Neural cell (in vitro differentiated cells): ENCODE results near the gene ZC3H12A. TPM values are rescaled to one million over a fixed set of nuclear protein-coding genes. Genes with fewer than 3 reads are reported as not detected.

Experiments used
- H2AFZ ChIP-seq: fragments of 200-600, 300-800 bp; sonication (generic), shearing (Covaris generic); 2 replicates; pipeline ENCODE4 v1.6.0; 2014; ENCODE audit warnings: low read depth, mild to moderate bottlenecking, antibody characterized with exemption, low read length, moderate library complexity
- H3F3A ChIP-seq: fragments of 200-600 bp; shearing (Covaris generic); 2 replicates; pipeline ENCODE4 v1.6.1; 2016; ENCODE audit warnings: mild to moderate bottlenecking, moderate library complexity, mixed read lengths, antibody characterized with exemption, low read length; ENCODE audit not compliant: insufficient read depth, poor library complexity, severe bottlenecking
- H3K27ac ChIP-seq: fragments of 200-600, 300-800 bp; sonication (generic), shearing (Covaris generic); 2 replicates; pipeline ENCODE4 v1.5.1; 2014; ENCODE audit warnings: mild to moderate bottlenecking, low read length, moderate library complexity
- H3K27me3 ChIP-seq: fragments of 300-800, 200-600 bp; sonication (generic), shearing (Covaris generic); 2 replicates; pipeline ENCODE4 v1.6.0; 2014; ENCODE audit warnings: mild to moderate bottlenecking, low read depth, low read length, moderate library complexity; ENCODE audit not compliant: insufficient read depth
- H3K36me3 ChIP-seq: fragments of 300-800, 200-600 bp; sonication (generic), shearing (Covaris generic); 2 replicates; pipeline ENCODE4 v1.5.1; 2014; ENCODE audit warnings: mild to moderate bottlenecking, antibody characterized with exemption, low read length, moderate library complexity; ENCODE audit not compliant: insufficient read depth
- H3K4me2 ChIP-seq: fragments of 300-800, 200-600 bp; sonication (generic), shearing (Covaris generic); 2 replicates; pipeline ENCODE4 v1.6.0; 2014; ENCODE audit warnings: mild to moderate bottlenecking, low read length
- H3K4me3 ChIP-seq: fragments of 300-800, 200-600 bp; sonication (generic), shearing (Covaris generic); 2 replicates; pipeline ENCODE4 v1.5.1; 2014; ENCODE audit warnings: mild to moderate bottlenecking, low read length, moderate library complexity
- H3K79me2 ChIP-seq: fragments of 200-600 bp; shearing (Covaris generic); replicated peaks from 2 replicates; pipeline ENCODE4 v1.6.0; 2014; ENCODE audit warnings: mild to moderate bottlenecking, low read length, moderate library complexity; ENCODE audit not compliant: insufficient read depth
- H3K9ac ChIP-seq: fragments of 300-800, 200-600 bp; sonication (generic), shearing (Covaris generic); 2 replicates; pipeline ENCODE4 v1.6.1; 2016; ENCODE audit warnings: mild to moderate bottlenecking, low read length, mixed read lengths
- H3K9me2 ChIP-seq: fragments of 200-600 bp; shearing (Covaris generic); 2 replicates; pipeline ENCODE4 v1.6.1; 2016; ENCODE audit warnings: mild to moderate bottlenecking, low read length, mixed read lengths; ENCODE audit not compliant: insufficient read depth
- H3K9me3 ChIP-seq: fragments of 200-600, 300-800 bp; sonication (generic), shearing (Covaris generic); 2 replicates; pipeline ENCODE4 v1.6.1; 2016; ENCODE audit warnings: mild to moderate bottlenecking, mixed run types, low read length, moderate library complexity, mixed read lengths
- H4K20me1 ChIP-seq: fragments of 200-600 bp; shearing (Covaris generic); 2 replicates; pipeline ENCODE4 v1.6.1; 2016; ENCODE audit warnings: mild to moderate bottlenecking, mixed run types; ENCODE audit not compliant: insufficient read depth
- EP300 ChIP-seq: fragments of 450-650 bp; conservative IDR thresholded peaks from 2 replicates; pipeline ENCODE4 v1.6.1; 2014; ENCODE audit warnings: antibody characterized with exemption, mild to moderate bottlenecking, moderate library complexity; ENCODE audit not compliant: poor library complexity, severe bottlenecking
- EZH2 ChIP-seq: fragments of 200-600, 300-800 bp; shearing (Covaris generic), sonication (generic); IDR thresholded peaks from 2 replicates; pipeline ENCODE4 v1.6.1; 2014; ENCODE audit warnings: antibody characterized with exemption, low read length, borderline replicate concordance, mild to moderate bottlenecking; ENCODE audit not compliant: insufficient read depth, poor library complexity, severe bottlenecking
- MXI1 ChIP-seq: fragments of 450-650 bp; conservative IDR thresholded peaks from 2 replicates; pipeline ENCODE4 v1.6.1; 2014; ENCODE audit warnings: antibody characterized with exemption, mild to moderate bottlenecking; ENCODE audit not compliant: poor library complexity, severe bottlenecking
- POLR2AphosphoS5 ChIP-seq: IDR thresholded peaks from 2 replicates; pipeline ENCODE4 v1.6.1; 2012
- RAD21 ChIP-seq: fragments of 450-650 bp; conservative IDR thresholded peaks from 2 replicates; pipeline ENCODE4 v1.6.1; 2014; ENCODE audit warnings: antibody characterized with exemption, mild to moderate bottlenecking, moderate library complexity
- REST ChIP-seq: IDR thresholded peaks from 2 replicates; pipeline ENCODE4 v1.6.1; 2012; ENCODE audit warnings: borderline replicate concordance
- SMC3 ChIP-seq: fragments of 450-650 bp; conservative IDR thresholded peaks from 2 replicates; pipeline ENCODE4 v1.6.1; 2014; ENCODE audit warnings: antibody characterized with exemption, mild to moderate bottlenecking, moderate library complexity; ENCODE audit not compliant: poor library complexity
- TAF1 ChIP-seq: IDR thresholded peaks from 2 replicates; pipeline ENCODE4 v1.6.1; 2012; ENCODE audit warnings: low read depth
- polyA plus RNA-seq: library from polyadenylated mRNA; depleted of rRNA; stranded (reverse); fragments of >200 nt; gene quantifications from 2 replicates; pipeline ENCODE4 v1.2.3, GENCODE V29; 2014
- TF ChIP-seq, protein P1 (sequence below): fragments of 450-650 bp; IDR thresholded peaks from 2 replicates; pipeline ENCODE4 v1.5.1; 2014; ENCODE audit warnings: antibody characterized with exemption, mild to moderate bottlenecking, moderate library complexity; ENCODE audit not compliant: poor library complexity, severe bottlenecking

ZC3H12A gene
- polyA plus RNA-seq, 1 donor from 2014 or later = not detected

DNA sequence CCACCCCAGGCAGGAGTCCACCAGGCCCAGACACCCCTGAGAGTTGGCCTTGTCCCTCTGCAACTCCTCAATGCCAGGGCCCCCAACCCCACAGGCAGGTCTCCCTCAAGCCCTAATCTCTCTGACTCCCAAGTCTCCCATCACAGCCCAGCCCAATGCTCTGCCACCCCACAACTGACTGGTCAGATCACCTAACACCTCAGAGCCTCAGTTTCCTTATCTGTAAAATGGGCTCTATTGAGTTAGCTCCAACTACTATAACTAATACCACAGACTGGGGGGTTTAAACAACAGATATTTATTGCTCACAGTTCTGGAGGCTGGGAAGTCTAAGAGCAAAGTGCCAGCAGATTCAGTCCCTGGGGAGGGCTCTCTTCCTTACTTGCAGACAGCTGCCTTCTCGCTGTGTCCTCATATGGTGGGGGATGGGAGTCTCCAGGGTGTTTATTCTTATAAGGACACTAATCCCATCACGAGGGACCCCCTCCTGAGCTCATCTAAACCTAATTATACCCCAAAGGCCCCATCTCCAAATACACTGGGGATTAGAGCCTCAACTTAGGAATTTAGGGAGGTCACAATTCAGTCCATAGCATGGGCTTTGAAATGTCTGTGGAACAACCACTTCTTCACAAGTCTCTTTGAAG is 34.9 kb upstream of the ZC3H12A start:
- Histone ChIP-seq H3K4me2 (no peak overlapping the region), H3K79me2 (no peaks in the 10 kb centered on the region), H3K9ac (no peak overlapping the region), H3K27me3 (no peaks in the 10 kb centered on the region), H3K9me3 (no peaks in the 10 kb centered on the region), H3K36me3 (no peaks in the 10 kb centered on the region), H4K20me1 (no peaks in the 10 kb centered on the region), H3K27ac (no peak overlapping the region), H3K4me3 (no peak overlapping the region), H3K9me2 (no peaks in the 10 kb centered on the region), H2AFZ (no peak overlapping the region), H3F3A (no peaks in the 10 kb centered on the region)
- TF ChIP-seq EP300 = no peak
- no peak for TF ChIP-seq MXI1
- no peak for TF ChIP-seq TAF1
- TF ChIP-seq, protein P1, sequence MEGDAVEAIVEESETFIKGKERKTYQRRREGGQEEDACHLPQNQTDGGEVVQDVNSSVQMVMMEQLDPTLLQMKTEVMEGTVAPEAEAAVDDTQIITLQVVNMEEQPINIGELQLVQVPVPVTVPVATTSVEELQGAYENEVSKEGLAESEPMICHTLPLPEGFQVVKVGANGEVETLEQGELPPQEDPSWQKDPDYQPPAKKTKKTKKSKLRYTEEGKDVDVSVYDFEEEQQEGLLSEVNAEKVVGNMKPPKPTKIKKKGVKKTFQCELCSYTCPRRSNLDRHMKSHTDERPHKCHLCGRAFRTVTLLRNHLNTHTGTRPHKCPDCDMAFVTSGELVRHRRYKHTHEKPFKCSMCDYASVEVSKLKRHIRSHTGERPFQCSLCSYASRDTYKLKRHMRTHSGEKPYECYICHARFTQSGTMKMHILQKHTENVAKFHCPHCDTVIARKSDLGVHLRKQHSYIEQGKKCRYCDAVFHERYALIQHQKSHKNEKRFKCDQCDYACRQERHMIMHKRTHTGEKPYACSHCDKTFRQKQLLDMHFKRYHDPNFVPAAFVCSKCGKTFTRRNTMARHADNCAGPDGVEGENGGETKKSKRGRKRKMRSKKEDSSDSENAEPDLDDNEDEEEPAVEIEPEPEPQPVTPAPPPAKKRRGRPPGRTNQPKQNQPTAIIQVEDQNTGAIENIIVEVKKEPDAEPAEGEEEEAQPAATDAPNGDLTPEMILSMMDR = no peak
- no peak for TF ChIP-seq REST
- TF ChIP-seq EZH2 = no peak
- TF ChIP-seq RAD21 = no peak
- no peak for TF ChIP-seq POLR2AphosphoS5
- no peak for TF ChIP-seq SMC3

- Histone ChIP-seq H3K4me2 (no peak overlapping the region), H3K4me3 (no peak overlapping the region), H3K79me2 (no peaks in the 10 kb centered on the region), H2AFZ (no peak overlapping the region), H3K27ac (no peak overlapping the region), H3K9me2 (no peaks in the 10 kb centered on the region), H3K9me3 (no peaks in the 10 kb centered on the region), H3K27me3 (no peaks in the 10 kb centered on the region), H3K36me3 (no peaks in the 10 kb centered on the region), H3F3A (no peaks in the 10 kb centered on the region), H3K9ac (no peak overlapping the region), H4K20me1 (no peaks in the 10 kb centered on the region)
- TF ChIP-seq EP300 (no peak), TAF1 (no peak), POLR2AphosphoS5 (no peak), REST (no peak), MXI1 (no peak), SMC3 (no peak), RAD21 (no peak), EZH2 (no peak)
- TF ChIP-seq, protein P1 = no peak
Measured at GRCh38 chr1:37441490-37441889, 32.9 kb upstream of the ZC3H12A start.
